ENCODE results near the gene CDK5. TPM values are rescaled to one million over a fixed set of nuclear protein-coding genes. Genes with fewer than 3 reads are reported as not detected.

The CDK5 gene
- total and polyA plus RNA-seq, 2 of the 13 experiments (the other 11 are each of a cell fraction or from before 2014, with no cell fraction given), result 16.4 to 21.3 TPM

GRCh38 chr7:151005566-151005965 is 52.1 kb downstream of the CDK5 start (continued):
- no peak for TF ChIP-seq SYNCRIP (IDR thresholded peaks at IDR 0.05; ENCODE audit: insufficient read depth, low read depth, low read length)
- TF ChIP-seq REPIN1 (CRISPR knock-in tag; IDR thresholded peaks at IDR 0.05; ENCODE audit: borderline replicate concordance, low read depth), result no peak
- TF ChIP-seq KAT7 (CRISPR knock-in tag; IDR thresholded peaks at IDR 0.05; ENCODE audit: borderline replicate concordance), result no peak
- TF ChIP-seq ADNP (CRISPR knock-in tag; IDR thresholded peaks at IDR 0.05), result no peak
- no peak for TF ChIP-seq YEATS4 (CRISPR knock-in tag; IDR thresholded peaks at IDR 0.05; ENCODE audit: borderline replicate concordance)
- TF ChIP-seq ZNF432 (CRISPR knock-in tag; IDR thresholded peaks at IDR 0.05; ENCODE audit: borderline replicate concordance), result no peak
- TF ChIP-seq ZNF720 (CRISPR knock-in tag; IDR thresholded peaks at IDR 0.05), result no peak
- TF ChIP-seq PHF21A (CRISPR knock-in tag; IDR thresholded peaks at IDR 0.05), result peak; percentile 63; the same call in 1 of the 2 replicates
- TF ChIP-seq HNF1A (IDR thresholded peaks at IDR 0.05; ENCODE audit: low read depth), result peak; percentile 56
- TF ChIP-seq HNF1A (CRISPR knock-in tag; IDR thresholded peaks at IDR 0.05; ENCODE audit: borderline replicate concordance), result peak; percentile 78; the same call in 1 of the 2 replicates
- TF ChIP-seq NR2F1 (CRISPR knock-in tag; IDR thresholded peaks at IDR 0.05), result peak in 1 of 2 experiments; percentile 19; a peak in 1 of 4 replicates
- no peak for TF ChIP-seq ZMAT5 (CRISPR knock-in tag; IDR thresholded peaks at IDR 0.05; ENCODE audit: borderline replicate concordance, low read depth)
- peak; percentile 48 for TF ChIP-seq HDAC1 (CRISPR knock-in tag; IDR thresholded peaks at IDR 0.05)
- TF ChIP-seq ZKSCAN8 (CRISPR knock-in tag; IDR thresholded peaks at IDR 0.05; ENCODE audit: borderline replicate concordance), result no peak
- TF ChIP-seq ZMYM2 (CRISPR knock-in tag; IDR thresholded peaks at IDR 0.05), result peak; percentile 46
- TF ChIP-seq ZNF780A (CRISPR knock-in tag; IDR thresholded peaks at IDR 0.05), result no peak
- no peak for TF ChIP-seq SIN3A (IDR thresholded peaks at IDR 0.05; ENCODE audit: borderline replicate concordance, low read depth, low read length)
- TF ChIP-seq RNF2 (conservative IDR thresholded peaks at IDR 0.05; ENCODE audit: low read depth), result no peak
- no peak for TF ChIP-seq LRRFIP1 (CRISPR knock-in tag; conservative IDR thresholded peaks at IDR 0.05)
- no peak for TF ChIP-seq ZNF326 (CRISPR knock-in tag; IDR thresholded peaks at IDR 0.05; ENCODE audit: borderline replicate concordance)
- no peak for TF ChIP-seq ZNF280B (CRISPR knock-in tag; IDR thresholded peaks at IDR 0.05; ENCODE audit: borderline replicate concordance)

Data from HepG2 (cell line).